Neural crest cell (in vitro differentiated cells): ENCODE measurements around the gene DNAJB12. TPM values are rescaled to one million over a fixed set of nuclear protein-coding genes. Genes with fewer than 3 reads are reported as not detected.

Source experiments
- DNase-seq: peaks from one replicate; pipeline ENCODE4 v3.0.0; 2021; ENCODE audit warnings: low read depth, mixed read lengths, low spot score
- H3K27ac Mint-ChIP-seq: one replicate; pipeline ENCODE4 v1.8.0; 2021; ENCODE audit warnings: mild to moderate bottlenecking, mixed read lengths; ENCODE audit not compliant: unreplicated experiment
- H3K27me3 Mint-ChIP-seq: 2 replicates; pipeline ENCODE4 v1.8.0; 2021; ENCODE audit warnings: low read depth, mild to moderate bottlenecking, mixed read lengths
- H3K36me3 Mint-ChIP-seq: 2 replicates; pipeline ENCODE4 v1.8.0; 2021; ENCODE audit warnings: low read depth, mild to moderate bottlenecking, mixed read lengths
- H3K4me1 Mint-ChIP-seq: 2 replicates; pipeline ENCODE4 v1.8.0; 2021; ENCODE audit warnings: mixed read lengths
- H3K4me3 Mint-ChIP-seq: one replicate; pipeline ENCODE4 v1.8.0; 2021; ENCODE audit warnings: mild to moderate bottlenecking, mixed read lengths
- H3K9me3 Mint-ChIP-seq: 2 replicates; pipeline ENCODE4 v1.8.0; 2021; ENCODE audit warnings: mixed read lengths
- total RNA-seq: library from RNA; stranded (reverse); gene quantifications from 2 replicates; pipeline ENCODE4 v1.2.1, GENCODE V29; 2021
- TF ChIP-seq, protein P1 (sequence below): fragments of 200-600 bp; sonication (generic); conservative IDR thresholded peaks from 2 replicates; pipeline ENCODE4 v1.5.0; 2021; ENCODE audit warnings: antibody characterized with exemption, mild to moderate bottlenecking

Gene DNAJB12
- total RNA-seq, 1 donor from 2014 or later: 36.5 TPM

DNA sequence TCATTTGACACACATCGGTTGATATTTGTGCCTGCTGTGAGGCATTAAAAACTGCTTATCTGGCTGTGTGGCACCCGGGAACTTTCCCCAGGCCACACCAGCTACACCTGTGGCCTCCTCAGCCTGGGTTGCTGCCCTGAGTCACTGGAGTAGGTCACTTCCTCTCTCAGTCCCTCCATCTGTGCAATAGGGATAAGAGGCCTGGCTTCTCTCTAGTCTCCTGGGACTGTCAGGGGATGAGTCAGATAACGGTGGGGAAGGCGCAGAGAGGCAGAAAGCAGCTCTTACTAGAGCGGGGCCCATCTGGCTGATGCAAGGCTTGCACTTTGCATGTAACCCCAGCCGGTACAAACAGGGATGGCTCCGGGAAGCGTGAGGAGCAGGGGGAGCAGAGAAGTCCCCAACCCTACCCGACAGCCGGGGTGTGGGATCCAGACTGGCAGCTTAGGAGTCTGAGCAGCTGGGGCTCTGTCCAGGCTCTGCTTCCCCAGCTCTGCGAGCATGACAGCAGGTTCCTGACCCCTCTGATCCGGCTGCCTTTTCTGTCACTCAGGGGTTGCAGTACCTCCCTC is 34.0 kb downstream of the DNAJB12 start:
- TF ChIP-seq, protein P1, sequence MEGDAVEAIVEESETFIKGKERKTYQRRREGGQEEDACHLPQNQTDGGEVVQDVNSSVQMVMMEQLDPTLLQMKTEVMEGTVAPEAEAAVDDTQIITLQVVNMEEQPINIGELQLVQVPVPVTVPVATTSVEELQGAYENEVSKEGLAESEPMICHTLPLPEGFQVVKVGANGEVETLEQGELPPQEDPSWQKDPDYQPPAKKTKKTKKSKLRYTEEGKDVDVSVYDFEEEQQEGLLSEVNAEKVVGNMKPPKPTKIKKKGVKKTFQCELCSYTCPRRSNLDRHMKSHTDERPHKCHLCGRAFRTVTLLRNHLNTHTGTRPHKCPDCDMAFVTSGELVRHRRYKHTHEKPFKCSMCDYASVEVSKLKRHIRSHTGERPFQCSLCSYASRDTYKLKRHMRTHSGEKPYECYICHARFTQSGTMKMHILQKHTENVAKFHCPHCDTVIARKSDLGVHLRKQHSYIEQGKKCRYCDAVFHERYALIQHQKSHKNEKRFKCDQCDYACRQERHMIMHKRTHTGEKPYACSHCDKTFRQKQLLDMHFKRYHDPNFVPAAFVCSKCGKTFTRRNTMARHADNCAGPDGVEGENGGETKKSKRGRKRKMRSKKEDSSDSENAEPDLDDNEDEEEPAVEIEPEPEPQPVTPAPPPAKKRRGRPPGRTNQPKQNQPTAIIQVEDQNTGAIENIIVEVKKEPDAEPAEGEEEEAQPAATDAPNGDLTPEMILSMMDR: no peak
- peak; percentile 33 for DNase-seq
- Mint-ChIP-seq H3K27me3 (no peaks in the 10 kb centered on the region), H3K4me3 (peak overlapping the region; percentile 36), H3K27ac (peak overlapping the region; percentile 90), H3K36me3 (no peaks in the 10 kb centered on the region), H3K4me1 (peaks cover 47% of the 10 kb centered on the region), H3K9me3 (no peaks in the 10 kb centered on the region)

DNA sequence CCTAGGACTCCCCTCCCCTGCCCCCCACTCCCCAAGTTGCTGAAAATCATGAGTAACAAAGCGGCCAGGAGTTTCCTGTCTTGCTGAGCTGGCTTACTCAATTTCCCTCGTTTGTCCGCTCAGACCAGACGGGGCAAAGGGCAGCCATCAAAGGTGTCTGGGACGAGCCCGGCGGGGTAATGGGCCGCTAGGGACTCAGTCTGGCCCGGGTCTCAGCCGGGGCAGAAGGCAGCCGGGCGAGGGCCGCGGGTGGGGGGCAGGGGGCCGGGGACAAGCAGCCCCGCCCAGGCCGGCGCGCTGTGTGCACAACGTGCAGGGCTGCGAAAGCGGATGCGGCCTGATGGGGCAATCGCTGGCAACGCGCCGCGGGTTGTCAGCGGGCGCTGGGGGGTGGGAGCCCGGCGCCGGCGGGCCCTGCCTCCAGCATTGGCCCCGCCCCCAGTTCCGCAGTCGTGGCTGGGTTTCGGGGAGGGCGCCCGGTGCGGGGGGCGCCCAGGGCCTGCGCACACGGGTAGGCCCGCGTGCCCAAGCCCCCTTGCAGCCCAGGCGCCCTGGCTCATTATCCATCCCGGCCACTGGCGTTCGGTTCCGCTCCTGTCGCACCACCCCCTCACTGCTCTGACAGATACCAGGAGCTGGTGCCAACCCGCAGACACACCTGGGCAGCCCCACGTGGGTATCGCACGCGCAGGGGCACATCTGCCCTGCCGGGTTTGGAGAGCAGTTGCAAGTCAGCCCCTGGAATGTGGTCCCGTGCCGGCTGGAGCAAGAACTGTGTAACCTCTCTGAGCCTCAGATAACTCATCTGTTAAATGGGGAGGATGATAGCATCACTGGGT is 35.1 kb downstream of the DNAJB12 start:
- H3K9me3 Mint-ChIP-seq: no peaks in the 10 kb centered on the region
- H3K36me3 Mint-ChIP-seq: no peaks in the 10 kb centered on the region
- DNase-seq: peak; percentile 47
- no peaks in the 10 kb centered on the region for H3K27me3 Mint-ChIP-seq
- H3K4me3 Mint-ChIP-seq: no peak overlapping the region
- TF ChIP-seq, protein P1: no peak
- H3K27ac Mint-ChIP-seq: peak overlapping the region; percentile 62
- H3K4me1 Mint-ChIP-seq: peaks cover 45% of the 10 kb centered on the region

DNA sequence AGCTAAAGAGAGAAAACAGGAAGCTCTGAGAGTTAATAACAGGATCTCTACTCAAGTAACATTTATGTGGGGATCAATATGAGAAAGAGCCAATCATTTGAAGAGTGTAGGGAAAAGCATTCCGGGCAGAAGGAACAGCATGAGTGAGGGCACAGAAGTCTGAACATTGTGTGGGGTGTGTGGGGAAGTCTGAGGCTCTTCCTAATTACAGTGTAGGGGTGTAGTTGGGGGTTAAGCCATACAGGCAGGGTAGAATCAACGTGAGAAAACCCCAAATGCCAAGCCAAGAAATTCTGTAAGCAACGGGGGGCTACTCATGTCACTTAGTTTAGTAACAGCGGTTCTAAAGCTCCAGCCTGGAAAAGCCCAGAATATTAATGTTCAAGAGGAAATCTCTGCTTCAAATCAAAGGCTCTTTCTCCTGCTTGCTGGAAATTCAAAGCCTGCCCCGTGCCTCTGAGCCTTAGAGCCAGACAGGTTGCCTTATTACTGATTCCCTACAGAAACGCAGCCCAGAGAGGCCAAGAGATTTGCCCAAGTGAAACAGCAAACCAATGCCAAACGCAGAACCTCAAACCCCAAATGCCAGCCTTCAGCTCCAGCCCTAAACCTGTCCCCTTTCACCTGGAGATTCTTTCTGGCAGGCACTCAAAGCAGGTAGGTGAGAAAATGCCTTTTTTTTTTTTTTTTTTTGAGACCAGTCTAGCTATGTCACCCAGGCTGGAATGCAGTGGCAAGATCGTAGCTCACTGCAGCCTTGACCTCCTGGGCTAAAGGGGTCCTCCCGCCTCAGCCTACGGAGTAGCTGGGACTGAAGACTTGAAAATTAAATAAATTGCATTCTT is 36.1 kb downstream of the DNAJB12 start:
- peaks cover 37% of the 10 kb centered on the region for H3K4me1 Mint-ChIP-seq
- H3K36me3 Mint-ChIP-seq: no peaks in the 10 kb centered on the region

DNA sequence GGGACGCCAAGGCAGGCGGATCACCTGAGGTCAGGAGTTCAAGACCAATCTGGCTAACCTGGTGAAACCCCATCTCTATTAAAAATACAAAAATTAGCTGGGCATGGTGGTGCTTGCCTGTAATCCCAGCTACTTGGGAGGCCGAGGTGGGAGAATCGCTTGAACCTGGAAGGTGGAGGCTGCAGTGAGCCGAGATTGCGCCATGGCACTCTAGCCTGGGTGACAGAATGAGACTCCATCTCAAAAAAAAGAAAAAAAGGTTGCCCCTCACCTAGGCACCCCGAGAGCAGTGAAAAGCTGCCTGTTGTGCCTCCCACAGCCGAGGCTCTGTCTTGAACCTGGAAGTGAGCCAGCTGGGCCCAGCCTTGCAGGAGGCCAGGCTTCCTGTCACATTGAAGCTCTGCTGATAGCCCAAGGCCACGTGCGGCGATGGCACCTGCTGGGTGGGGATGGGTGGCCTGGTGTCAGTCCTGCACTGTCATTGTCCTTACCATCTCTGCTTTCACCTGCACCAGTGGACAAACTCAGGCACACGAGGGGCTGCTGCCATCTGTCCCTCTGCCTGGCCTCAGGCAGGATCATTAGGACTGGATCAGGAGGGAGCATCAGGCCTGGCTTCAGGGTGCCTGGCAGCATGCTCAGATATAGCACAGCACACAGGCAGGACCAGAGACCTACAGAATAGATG is 37.8 kb downstream of the DNAJB12 start:
- H3K9me3 Mint-ChIP-seq: no peaks in the 10 kb centered on the region
- no peak overlapping the region for H3K27ac Mint-ChIP-seq
- H3K27me3 Mint-ChIP-seq: no peaks in the 10 kb centered on the region
- peaks cover 37% of the 10 kb centered on the region for H3K4me1 Mint-ChIP-seq
- DNase-seq: no peak
- TF ChIP-seq, protein P1: no peak
- no peak overlapping the region for H3K4me3 Mint-ChIP-seq
- no peaks in the 10 kb centered on the region for H3K36me3 Mint-ChIP-seq

More for the DNA sequence above, 36.1 kb downstream of the DNAJB12 start:
- Mint-ChIP-seq H3K27ac (no peak overlapping the region), H3K27me3 (no peaks in the 10 kb centered on the region), H3K9me3 (no peaks in the 10 kb centered on the region), H3K4me3 (no peak overlapping the region)
- DNase-seq: no peak
- TF ChIP-seq, protein P1: no peak

DNA sequence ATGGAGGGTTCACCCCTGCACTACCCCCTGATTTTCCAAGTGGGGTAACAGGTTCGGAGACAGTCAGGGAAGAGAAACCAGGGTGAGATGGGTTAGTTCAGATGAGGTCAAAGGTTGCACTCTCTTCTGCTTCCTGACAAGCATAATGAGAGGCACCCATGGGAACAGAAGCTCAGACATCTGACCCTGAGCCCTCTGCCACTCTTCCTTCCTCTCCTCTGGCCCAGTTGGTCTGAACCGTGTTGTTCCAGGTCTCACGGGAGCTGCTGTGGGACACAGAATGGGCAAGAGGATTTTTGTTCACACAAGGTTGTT is 38.4 kb downstream of the DNAJB12 start:
- H3K36me3 Mint-ChIP-seq: no peaks in the 10 kb centered on the region
- H3K9me3 Mint-ChIP-seq: no peaks in the 10 kb centered on the region
- peaks cover 37% of the 10 kb centered on the region for H3K4me1 Mint-ChIP-seq
- TF ChIP-seq, protein P1: no peak
- no peak overlapping the region for H3K27ac Mint-ChIP-seq
- DNase-seq: no peak
- peak overlapping the region; percentile 8 for H3K4me3 Mint-ChIP-seq
- no peaks in the 10 kb centered on the region for H3K27me3 Mint-ChIP-seq
